Measurements from ENCODE around the gene SNRPD2.
A peak's percentile ranks its signal among the peaks of the same experiment; 100 is the strongest.
"Not testable (repeated sequence)": the region's sequence is repeated elsewhere in the genome, so short reads cannot be mapped to it uniquely, and the experiment has no call there.

SNRPD2 gene

DNA sequence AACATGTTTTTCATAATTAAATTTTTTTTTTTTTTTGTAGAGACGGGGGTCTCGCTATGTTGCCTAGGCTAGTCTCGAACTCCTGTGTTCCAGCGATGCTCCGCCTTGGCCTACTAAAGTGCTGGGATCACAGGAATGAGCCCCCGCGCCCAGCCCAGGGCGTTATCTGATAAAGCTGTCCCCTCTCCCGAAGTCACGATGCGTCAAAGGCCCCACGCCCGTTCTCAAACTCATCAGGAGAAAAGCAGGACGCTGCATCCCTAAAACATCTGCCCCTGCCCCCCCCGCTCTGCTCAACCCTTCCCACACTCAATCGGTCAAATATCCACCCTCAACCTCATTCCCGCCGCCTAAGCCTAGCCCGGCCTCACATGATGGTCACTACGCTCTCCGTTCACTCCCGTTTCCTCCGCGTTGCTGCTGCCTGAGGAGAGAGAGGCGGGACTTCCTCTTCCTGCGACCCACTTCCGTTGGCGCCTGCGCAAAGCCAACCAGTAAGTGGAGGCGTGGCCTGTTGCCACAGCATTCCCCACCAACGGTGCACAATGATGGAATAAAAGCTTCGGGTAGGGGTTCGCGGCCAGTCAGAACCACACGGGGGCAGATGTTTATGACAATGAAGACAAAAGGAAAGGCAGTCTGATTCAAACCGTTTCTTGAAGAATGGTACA is at the start of gene SNRPD2:
Gene SNRPD2, minus strand, starts transcription at position 438 of the 671 bp plus-strand sequence. Its CDS starts 65 bp downstream, at position 373.
- peak; percentile 91 for DNase-seq

DNA sequence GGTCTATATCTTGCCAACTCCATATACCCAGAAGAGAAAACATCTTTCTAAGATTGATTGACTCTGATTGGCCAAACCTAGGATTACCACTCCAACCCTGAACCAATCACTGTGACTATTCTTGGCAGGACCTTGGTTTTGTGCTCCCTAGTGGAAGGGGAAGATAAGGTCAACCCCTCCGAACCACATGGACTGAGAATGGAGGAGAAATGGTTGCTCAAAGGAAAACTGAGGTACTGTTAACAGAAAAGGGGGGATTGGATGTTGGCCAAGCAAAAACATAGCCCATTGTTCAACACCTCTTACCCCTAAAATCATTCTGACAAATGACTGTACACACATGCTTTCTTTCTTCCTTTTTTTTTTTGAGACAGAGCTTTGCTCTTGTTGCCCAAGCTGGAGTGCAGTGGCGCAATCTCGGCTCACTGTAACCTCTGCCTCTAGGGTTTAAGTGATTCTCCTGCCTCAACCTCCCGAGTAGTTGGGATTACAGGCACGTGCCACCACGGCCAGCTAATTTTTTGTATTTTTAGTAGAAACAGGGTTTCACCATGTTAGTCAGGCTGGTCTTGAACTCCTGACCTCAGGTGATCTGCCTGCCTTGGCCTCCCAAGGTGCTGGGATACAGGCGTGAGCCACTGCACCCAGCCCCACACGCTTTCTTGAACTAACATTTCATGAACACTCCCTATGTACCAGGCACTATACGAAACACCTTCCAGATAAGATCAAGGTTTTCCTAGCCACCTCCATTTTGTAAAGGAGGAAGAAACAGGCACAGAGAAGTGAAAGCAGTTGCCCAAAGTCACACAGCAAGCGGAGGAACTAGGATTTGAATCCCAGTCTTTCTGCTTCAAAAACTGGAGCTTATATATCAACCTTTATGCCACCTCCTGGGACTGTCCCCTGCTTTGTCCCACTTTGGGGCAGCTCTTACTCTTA is 48.0 kb upstream of the SNRPD2 start:
- no peak for DNase-seq

GRCh38 chr19:45733160-45733810 is 41.5 kb upstream of the SNRPD2 start, which contains the start of gene MEIOSIN:
Gene MEIOSIN (plus strand): TSS chr19:45733439. CDS start chr19:45735377, 1,938 bp downstream.
- DNase-seq, result no peak

- peak; percentile 96 for DNase-seq
Measured at GRCh38 chr19:45730368-45731288, 38.9 kb upstream of the SNRPD2 start, which contains the start of gene FBXO46. Gene FBXO46 (minus strand): TSS chr19:45730896. CDS start chr19:45713495, 17,401 bp downstream.

- no peak for DNase-seq
Measured at GRCh38 chr19:45729800-45730290, 38.1 kb upstream of the SNRPD2 start.

GRCh38 chr19:45728683-45729082 is 36.9 kb upstream of the SNRPD2 start:
- not testable (repeated sequence) for DNase-seq

GRCh38 chr19:45720065-45720464 is 28.3 kb upstream of the SNRPD2 start:
- not testable (repeated sequence) for DNase-seq

DNA sequence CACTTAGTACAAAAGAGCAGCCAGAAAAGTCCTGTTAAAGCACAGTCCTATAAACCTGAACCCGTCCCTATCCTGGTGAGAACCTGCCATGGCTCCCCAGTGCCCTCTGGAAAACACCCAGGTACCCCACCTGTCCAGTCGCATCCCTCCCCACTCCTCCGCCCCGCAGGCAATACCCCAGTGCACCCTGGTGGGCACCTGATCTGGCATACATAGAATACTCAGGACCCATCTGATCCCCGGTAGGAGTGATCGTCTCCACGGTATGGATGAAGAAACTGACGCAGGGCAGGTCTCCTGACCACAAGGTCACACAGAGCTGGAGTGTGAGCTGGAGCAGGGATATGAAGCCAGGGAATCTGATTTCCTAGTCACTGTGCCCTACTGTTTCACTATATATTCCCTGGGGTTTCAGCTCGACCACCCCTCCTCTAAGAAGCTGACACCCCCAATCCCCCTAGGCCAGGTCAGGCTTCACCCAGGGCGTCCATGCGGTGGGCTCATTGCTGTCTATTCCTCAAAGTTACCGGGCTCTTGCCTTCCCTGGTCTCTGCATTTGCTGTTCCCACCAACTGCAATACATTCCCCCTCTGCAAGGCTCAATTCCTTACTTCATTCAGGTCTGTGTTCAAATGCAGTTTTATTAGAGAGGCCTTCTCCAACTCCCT is 26.4 kb upstream of the SNRPD2 start:
- no peak for DNase-seq

DNA sequence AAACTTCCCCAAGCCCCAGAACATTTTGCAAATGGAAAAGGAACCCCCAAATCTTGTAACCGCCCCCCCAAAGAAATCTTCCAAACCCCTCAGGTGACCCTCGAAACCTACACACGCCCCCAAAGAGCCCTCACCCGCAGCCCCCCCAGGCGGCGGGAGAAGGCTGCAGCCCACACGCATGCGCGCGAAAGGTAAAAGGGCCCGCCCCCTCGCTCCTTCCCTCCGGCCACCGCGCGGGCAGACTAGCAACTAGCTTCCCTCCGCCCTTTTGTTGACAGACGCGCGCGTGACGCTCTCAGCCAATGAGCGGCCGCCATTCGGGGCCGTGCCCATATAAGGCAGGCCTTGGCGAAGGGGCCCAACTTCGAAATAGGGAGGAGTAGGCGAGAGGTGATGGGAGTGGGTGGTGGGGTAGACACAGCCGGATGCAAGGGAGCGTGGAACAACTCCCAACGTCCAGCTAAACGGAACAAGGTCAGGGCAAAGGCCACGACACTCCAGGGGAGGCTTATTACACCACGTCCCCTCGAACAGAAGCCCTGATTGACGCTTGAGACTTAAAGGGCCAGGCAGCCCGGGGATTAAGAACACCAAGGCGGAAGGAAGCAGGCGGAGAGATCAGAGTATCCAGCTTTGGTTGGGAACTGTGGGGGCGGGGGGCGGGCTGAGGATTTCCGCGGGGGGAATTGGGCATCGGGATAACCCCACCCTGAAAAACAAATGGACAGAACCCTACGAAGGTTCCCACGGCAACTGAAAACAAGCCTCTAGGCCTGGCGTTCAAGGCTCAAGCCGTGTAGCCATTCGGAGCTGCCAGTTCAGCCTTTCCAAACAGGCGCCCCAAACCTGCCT is 25.6 kb upstream of the SNRPD2 start:
- DNase-seq, result peak; percentile 99

DNA sequence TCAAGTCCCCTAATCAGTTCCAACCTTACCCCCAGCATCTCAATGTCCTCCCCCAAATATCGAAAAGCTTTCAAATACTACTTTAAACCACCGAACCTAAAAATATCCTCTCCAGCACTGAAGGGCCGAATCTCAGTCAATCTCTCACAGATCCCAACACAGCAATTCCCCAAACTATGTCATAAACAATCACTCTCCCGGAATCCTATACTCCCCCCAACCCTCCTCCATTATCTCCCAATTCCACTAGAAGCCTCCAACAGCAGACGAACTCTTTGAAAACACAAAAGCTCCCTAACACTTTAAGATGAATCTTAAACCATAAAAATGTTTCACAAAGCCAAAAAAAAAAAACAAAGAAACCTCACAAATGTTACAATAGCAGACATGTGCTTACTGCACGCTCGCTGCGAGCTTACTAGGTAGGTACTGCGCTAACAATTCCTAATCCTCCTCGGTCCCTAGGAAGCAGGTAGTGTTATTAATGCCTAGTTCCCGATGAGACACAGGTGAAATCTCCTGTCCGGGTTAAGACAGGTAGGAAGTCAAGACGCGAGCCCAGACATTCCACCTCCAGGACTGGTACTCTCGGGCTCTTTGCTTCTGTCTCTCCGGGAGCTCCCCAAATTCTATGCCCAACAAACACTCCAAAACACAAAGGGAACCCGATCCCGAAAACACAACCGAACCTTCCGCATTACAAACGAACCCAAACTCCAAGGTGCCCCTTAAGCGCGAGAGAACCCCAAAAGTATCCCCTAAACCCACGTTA is 24.8 kb upstream of the SNRPD2 start:
- DNase-seq, result no peak

DNA sequence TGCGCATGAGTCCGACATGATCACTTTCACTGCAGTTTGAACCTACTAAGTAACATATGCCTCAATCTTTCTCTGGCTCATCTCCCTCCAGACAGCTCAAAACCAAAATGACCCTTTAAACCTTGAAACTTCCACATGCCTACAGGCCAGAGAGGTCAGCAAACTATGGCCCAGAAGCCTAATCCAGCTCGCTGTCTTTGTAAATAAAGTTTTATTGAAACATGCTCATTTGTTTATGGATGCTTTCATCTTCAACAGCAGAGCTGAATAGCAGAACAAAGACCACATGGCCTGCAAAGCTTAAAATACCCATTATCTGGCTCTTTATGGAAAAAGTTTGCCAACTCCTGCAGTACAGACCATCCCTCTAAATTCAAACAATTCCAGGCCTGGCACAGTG is 23.4 kb upstream of the SNRPD2 start:
- no peak for DNase-seq

DNA sequence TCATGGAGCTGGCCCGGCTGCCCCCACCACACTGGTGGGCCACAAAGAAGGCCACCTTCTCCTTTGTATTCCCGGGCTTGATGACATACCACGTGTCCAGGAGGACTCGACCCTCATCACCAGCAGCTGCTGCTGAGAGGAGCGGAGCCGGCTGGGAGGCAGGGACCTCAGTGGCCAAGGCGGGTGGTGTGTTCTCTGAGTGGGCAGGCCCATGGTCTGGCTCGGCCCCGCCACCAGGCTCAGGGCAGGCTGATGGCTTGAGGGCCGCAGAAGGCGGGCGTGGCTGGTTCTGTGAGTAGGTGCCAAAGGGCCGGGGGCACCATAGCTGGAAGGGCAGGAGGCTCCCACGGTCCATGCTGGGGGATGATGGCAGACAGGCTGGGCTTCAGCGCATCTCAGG is 21.4 kb upstream of the SNRPD2 start:
- DNase-seq, result no peak

- DNase-seq, result no peak
Measured at GRCh38 chr19:45712699-45713067, 20.9 kb upstream of the SNRPD2 start.

- DNase-seq, result no peak
Measured at GRCh38 chr19:45711851-45712698, 20.3 kb upstream of the SNRPD2 start.

- no peak for DNase-seq
Measured at GRCh38 chr19:45710356-45711130, 18.8 kb upstream of the SNRPD2 start.

DNA sequence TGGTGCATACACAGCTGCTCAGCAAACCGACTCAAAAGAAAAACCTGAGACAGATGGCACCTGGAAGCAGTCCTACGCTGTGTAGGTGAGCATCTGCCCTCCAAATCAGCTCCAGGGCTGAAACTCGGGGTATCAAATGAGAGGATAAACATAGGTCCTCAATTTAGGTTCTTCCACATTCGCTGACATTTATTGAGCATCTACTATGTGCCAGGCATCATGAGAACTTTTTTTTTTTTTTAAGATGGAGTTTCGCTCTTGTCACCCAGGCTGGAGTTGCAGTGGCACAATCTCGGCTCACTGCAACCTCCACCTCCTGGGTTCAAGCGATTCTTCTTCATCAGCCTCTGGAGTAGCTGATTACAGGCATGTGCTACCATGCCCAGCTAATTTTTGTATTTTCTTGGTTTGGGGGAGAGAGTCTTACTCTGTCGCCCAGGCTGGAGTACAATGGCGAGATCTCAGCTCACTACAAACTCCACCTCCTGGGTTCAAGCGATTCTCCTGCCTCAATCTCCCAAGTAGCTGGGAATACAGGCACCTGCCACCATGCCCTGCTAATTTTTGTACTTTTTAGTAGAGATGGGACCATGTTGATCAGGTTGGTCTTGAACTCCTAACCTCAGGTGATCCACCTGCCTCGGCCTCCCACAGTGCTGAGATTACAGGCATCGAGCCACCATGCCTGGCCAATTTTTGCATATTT is 14.1 kb upstream of the SNRPD2 start:
- no peak for DNase-seq

DNA sequence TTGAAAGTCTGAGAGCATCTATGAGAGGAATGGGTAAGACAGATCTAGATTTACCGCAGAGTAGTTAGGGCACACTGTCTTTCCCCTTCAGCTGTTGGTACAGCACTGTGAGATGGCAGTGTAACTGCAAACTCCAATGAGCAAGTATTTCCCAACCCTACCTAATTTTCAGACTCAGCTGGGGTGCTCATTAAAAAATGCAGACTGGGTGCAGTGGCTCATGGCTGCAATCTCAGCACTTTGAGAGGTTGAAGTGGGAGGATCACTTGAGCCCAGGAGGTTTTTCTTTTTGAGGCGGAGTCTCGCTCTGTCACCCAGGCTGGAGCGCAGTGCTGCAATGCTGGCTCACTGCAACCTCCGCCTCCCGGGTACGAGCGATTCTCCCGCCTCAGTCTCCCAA is 13.4 kb upstream of the SNRPD2 start:
- DNase-seq, result no peak

Data from CD4-positive, alpha-beta T cell treated with Interleukin-15 for 1 hour (primary cell).